Fibroblast of lung (primary cell): Measurements from ENCODE around the gene PRKCSH.

Source experiments
- EZH2 ChIP-seq: IDR thresholded peaks from 2 replicates; pipeline ENCODE4 v1.5.1; 2012; ENCODE audit warnings: low read length, control low read depth, mild to moderate bottlenecking; ENCODE audit errors: missing control alignments
- TF ChIP-seq, protein P1 (sequence below), 2 donors: IDR thresholded peaks in 1 of 2; conservative IDR thresholded peaks in 1 of 2; 1 replicate in 1 of 2; 2 replicates in 1 of 2; pipeline ENCODE4 v1.5.1; 2011 to 2012; ENCODE audit warnings: low read length in 2 of 2, control low read depth in 1 of 2, inconsistent platforms in 1 of 2, low read depth in 1 of 2, mild to moderate bottlenecking in 1 of 2

GRCh38 chr19:11418094-11418548 lies 17.3 kb upstream of the PRKCSH start:
- TF ChIP-seq, protein P1, sequence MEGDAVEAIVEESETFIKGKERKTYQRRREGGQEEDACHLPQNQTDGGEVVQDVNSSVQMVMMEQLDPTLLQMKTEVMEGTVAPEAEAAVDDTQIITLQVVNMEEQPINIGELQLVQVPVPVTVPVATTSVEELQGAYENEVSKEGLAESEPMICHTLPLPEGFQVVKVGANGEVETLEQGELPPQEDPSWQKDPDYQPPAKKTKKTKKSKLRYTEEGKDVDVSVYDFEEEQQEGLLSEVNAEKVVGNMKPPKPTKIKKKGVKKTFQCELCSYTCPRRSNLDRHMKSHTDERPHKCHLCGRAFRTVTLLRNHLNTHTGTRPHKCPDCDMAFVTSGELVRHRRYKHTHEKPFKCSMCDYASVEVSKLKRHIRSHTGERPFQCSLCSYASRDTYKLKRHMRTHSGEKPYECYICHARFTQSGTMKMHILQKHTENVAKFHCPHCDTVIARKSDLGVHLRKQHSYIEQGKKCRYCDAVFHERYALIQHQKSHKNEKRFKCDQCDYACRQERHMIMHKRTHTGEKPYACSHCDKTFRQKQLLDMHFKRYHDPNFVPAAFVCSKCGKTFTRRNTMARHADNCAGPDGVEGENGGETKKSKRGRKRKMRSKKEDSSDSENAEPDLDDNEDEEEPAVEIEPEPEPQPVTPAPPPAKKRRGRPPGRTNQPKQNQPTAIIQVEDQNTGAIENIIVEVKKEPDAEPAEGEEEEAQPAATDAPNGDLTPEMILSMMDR (conservative IDR thresholded peaks at IDR 0.05 in 1 of 2, IDR thresholded peaks at IDR 0.05 in 1 of 2; ENCODE audit: low read depth in 1 of 2, low read length in 2 of 2), result no peak
- TF ChIP-seq EZH2, result no peak
